Measurements from ENCODE around the gene EXOC6.
A peak's percentile ranks its signal among the peaks of the same experiment; 100 is the strongest.

The EXOC6 gene, protein sequence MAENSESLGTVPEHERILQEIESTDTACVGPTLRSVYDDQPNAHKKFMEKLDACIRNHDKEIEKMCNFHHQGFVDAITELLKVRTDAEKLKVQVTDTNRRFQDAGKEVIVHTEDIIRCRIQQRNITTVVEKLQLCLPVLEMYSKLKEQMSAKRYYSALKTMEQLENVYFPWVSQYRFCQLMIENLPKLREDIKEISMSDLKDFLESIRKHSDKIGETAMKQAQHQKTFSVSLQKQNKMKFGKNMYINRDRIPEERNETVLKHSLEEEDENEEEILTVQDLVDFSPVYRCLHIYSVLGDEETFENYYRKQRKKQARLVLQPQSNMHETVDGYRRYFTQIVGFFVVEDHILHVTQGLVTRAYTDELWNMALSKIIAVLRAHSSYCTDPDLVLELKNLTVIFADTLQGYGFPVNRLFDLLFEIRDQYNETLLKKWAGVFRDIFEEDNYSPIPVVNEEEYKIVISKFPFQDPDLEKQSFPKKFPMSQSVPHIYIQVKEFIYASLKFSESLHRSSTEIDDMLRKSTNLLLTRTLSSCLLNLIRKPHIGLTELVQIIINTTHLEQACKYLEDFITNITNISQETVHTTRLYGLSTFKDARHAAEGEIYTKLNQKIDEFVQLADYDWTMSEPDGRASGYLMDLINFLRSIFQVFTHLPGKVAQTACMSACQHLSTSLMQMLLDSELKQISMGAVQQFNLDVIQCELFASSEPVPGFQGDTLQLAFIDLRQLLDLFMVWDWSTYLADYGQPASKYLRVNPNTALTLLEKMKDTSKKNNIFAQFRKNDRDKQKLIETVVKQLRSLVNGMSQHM

DNA sequence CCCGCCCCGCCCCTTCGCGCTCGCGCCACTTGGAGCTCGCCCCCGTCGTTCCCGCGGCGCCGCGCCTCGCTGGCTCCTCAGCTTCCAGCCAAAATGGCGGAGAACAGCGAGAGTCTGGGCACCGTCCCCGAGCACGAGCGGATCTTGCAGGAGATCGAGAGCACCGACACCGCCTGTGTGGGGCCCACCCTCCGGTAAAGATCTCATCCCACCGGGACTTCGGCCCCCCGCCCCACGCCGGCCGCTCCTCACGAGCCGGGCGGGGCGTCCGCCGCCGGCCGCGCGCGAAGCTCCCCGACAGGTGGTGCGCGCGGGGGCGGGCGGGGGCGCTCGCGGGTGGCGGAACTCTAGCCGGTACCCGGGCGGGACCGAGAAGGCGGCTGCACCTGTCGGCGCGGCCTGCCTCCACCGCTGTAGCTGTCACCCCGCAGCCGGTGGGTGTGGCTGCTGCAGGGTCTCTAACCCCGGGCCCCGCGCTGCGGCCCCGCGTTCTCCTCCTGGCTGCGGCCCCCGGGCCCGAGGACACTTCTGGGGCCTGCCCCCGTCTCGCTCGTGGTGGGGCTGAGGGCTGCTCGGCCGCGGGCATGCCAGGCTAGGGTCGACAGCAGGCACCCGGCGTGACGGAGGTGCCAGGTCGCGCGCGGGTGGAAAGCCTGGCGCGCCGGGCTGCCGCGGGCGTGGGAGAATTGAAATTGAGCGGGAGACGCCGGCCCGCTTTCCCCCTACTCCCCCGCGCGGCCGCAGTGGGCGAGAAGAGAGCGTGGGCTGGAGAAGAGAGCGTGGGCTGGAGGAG, at the start of gene EXOC6:
TSS of gene EXOC6 (plus strand) at position 80 of the 793 bp plus-strand sequence. CDS start at position 94, 14 bp downstream.
- peak; percentile 83 for DNase-seq

DNA sequence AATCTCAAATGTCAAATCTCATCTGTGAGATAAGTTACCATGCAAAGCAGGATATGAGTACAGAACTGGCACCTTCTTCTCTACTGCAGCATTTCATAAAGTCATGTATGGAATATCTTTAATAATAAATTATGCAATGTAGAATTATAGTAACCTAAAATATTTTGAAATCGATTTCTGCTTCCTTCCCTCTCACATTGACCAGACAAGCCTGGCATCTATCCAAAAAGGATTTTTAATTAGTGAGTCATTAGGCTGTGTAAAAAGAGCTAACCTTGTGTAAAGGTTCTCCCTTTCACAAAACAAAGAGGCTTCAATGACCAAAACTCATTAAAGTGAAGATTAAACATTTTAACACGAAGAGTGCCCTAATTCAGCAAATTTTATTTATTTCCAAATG, 48.8 kb upstream of the EXOC6 start:
- no peak for DNase-seq

DNA sequence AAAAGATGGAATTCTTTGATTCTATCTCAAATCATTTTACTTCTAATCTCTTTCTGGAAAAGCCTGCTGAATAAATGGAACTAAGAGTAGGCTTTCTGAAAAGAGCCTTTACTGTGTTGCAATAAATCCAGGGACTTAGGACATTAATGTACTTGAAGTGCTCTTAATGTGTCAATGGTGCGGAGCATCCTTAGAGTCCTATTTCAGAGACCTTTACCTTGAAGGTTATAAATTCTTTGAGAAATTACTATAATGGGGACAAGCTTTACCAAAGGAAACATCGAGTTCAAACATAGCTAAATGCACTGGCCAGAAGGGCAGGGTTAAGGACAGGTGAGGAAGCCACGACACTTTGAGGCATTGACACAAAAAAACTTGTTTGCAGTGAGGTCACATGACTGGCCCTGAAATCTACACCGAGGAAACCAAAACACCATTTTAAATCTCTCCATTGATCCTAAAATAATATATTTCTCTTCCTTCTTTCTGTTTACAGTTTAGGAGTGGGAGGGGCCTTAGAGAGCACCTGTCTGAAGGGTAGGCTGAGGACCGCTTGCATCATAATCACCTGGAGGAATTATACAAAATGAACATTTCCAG, 48.1 kb upstream of the EXOC6 start:
- DNase-seq, result no peak

DNA sequence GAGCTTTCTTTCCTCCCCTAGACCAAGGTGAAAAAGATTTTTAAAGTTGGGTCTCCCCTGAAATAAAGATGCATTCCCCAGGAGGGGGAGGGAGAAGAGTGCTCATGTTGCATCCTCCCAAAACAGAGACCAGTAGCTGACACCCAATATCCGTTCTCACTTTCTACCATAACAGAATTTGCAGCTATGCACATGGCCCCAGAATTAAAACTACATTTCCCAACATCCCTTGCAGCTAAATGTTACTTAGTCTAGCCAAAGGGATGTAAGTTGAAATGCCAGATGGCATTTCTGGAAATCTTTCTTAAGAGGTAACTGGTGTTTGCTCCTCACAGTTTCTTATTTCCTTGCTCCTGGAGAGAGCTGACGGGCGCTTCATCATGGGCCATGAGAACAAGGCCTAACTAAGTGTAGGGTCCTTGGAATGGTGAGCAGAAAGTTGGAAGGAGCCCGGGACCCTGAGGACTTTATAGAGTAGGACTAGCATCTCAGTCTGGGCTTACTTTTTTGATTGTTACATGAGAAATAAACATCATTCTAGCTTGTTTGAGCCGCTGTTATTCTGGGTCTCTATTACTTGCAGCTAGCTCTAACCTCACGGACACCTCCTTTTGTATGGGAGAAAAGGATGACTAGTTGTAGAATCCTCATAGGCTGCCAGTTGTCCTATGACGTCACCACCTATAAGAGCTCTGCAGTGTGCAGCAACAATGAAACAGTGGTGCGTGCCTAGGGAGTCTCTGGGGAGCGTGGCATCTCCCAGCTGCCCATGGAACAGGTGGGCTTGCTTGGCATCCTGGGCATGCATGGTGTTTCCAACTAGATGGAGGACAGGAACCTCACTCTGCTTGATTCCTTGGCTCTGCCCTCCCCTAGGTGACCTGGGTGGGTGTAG, 46.1 kb upstream of the EXOC6 start:
- no peak for DNase-seq

DNA sequence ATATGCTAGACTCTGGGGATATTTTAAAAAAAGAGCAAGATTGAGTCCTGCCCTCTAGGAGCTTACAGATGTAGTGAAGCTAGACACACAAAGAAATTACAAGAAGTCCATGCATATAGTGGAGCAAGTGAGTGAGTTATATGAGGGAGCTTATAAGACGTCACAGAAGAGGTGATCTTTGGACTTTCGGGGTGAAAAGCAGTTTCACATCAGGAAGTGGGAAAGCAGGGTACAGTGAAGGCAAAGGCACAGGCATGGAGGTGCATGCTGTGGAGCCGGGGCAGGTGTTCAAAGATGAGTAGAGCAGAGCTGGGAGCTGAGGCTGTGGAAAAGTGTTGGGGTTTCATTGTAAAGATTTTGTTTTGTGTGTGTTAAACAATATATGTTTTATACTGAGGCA, 38.5 kb upstream of the EXOC6 start:
- no peak for DNase-seq

DNA sequence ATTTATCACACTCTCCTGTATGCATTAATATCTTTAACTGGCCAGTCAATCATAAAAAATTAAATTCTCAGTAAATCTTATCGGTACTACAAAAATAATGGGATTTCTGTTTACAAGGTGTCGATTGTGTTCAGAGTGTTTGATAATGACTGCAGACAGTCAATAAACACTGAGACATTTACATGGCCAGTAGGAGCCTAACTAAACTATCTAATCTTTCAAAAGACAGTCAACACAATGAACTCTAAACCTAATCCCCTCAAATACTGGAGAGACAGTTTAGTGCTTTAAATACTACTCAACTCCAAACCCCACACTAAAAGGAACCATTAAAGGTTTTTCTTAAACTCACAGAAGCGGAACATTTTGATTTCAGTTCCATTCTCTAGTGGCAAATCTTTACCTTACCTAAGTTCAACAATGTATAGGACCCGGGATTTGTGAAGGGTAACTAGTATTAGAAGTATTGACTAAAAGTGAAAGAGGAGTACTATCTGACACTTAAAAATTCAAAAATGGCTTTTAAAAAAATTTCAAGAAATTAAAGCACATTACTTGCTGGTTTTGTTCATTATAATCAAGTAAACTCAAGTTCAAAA, 37.3 kb upstream of the EXOC6 start:
- no peak for DNase-seq

DNA sequence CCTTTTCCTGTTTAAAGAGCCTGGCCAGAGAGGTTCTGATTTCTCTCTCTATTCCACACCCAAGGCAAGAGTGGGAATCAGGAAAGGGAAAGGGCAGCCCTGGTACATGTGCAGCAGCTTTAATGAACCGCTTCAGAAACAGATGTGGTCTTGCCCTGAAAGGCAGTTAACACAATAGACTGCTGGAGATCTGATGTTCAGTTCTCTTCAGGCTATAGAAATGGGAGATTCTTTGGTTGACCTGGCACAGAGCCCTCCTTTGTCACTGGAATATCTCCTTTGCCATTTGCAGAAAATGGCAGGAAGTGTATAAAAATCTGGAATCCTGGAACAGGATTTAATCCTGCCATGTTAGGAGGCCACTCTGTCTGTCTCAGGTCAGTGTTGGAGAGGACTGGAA, 36.3 kb upstream of the EXOC6 start:
- no peak for DNase-seq

DNA sequence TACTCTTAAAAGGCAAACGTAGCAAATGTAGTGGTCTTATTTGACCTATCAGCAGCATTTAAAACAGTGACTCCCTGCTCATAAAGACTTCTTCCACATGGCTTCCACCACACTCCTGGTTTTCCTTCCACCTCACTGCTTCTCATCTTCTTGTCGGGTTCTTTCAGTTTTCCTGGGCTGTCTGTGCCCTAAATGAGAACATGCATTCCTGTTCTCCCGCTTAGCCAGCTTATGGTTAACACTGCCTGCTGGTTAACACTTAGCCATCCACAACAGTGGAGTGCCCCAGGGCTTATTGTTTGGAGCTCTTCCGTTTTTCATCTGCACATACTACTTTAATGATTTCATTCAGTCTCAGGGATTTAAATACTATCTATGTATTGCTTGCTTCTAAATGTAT, 34.3 kb upstream of the EXOC6 start:
- no peak for DNase-seq

DNA sequence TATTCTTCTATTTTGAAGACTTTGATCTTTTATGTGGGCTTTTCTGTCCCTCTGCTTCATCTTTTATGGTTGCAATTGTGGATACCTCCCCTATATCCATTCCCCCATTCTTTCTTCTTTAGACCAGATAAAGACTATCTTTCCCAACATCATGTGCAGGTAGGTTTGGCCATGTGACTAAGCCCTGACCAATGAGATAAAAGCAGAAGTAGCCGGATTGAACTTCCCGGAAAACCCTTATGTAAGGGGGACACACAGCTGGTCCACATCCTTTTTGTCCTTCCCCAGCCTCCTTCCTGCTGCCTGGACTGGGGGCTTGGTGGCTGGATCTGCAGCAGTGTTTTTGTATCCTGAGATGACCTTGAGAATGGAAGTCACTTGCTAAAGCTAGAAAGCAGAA, 33.5 kb upstream of the EXOC6 start:
- DNase-seq, result no peak

DNA sequence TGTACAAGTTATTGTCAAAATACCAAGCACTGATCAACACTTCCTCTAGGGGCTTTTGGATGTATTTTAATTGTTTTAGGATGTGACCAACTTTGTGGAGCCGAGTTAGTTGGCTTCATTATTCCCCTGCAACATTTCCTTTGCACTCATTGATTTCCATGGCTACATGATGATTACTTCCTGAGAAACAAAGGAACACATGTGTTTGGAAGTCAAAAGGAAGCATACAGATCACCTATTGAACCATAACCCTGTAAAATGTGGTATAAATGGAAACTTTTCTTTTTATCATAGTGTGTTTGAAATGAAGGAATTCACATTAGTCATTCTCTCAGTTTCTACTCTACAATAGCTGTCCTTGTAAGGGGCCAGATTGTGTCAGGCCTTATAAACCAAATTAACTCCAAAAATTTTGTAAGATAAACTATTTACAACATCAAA, 32.2 kb upstream of the EXOC6 start:
- DNase-seq, result no peak

DNA sequence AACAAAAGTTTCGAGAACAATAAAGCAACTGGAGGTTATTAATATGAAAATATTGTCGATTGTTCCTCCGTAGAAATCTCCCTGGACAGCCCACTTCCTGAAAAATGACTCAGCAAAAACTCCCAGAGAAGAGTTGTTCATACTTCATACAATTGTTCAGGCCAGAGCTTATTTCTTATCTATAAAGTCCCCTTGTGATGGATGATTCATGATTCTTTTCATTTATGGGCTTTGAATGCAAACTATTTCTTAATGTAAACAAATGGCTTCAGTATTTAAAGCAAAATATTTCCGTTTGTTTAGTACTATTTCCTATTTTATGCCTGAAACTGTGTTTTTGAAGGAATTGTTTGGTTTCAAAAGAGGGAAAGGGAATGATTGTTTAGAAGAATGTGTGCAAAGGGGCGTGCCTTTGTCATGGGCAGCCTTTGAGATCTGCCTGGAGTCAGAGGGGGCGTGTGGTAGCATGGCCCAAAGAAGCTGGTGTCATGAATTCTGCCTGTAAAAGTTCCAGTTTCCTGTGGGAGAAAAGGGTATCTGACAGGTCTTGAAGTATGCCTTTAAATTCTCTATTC, 26.2 kb upstream of the EXOC6 start:
- no peak for DNase-seq

DNA sequence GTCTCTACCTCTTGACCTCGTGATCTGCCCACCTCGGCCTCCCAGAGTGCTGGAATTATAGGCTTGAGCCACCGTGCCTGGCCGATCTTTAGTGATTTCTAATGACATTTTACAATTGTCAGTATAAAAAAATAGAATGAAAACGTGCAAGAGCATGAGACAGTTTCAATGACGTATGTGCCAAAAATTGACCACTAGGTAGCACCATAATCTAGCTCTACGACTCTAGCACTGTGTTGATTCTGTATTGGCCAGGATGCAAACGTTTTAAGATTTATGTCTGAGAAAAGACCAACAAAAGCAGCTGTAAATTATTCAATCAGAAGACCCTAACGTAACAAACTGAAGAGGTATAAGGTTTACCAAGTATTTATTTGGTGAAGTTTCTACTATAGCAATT, 25.4 kb upstream of the EXOC6 start:
- no peak for DNase-seq

DNA sequence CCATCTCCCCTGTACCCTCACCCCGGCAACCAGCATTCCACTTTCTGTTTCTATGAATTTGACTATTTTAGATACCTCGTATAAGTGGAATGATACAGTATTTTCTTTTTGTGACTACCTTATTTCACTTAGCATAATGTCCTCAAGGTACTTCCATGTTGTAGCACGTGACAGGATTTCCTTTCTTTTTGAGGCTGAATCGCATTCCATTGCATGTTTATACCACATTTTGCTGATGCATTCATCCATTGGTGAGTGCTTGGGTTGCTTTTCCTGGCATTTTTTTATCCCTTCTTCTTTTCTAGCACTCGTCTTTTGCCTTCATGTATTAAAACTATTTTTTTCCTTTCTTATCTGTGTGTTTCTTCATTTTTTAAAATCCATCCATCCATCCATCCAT, 22.3 kb upstream of the EXOC6 start:
- no peak for DNase-seq

DNA sequence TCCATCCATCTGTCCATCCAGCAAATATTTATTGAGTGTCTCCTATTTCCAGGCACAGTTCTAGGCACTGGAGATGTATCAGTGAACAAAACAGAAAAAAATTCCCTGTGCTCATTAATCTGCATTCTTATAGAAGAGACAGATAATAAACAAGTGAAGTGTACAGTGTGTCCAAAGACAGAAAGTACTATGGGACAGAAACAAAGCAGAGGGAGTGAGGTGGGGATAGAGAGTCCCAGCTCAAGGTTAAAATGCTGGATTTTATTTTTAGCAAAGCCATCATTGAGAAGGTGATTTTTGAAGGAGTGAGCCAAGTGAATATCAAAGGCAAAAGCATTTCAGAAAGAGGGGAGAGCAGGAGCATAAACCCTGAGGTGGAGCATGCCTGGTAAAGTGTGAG, 21.8 kb upstream of the EXOC6 start:
- no peak for DNase-seq

DNA sequence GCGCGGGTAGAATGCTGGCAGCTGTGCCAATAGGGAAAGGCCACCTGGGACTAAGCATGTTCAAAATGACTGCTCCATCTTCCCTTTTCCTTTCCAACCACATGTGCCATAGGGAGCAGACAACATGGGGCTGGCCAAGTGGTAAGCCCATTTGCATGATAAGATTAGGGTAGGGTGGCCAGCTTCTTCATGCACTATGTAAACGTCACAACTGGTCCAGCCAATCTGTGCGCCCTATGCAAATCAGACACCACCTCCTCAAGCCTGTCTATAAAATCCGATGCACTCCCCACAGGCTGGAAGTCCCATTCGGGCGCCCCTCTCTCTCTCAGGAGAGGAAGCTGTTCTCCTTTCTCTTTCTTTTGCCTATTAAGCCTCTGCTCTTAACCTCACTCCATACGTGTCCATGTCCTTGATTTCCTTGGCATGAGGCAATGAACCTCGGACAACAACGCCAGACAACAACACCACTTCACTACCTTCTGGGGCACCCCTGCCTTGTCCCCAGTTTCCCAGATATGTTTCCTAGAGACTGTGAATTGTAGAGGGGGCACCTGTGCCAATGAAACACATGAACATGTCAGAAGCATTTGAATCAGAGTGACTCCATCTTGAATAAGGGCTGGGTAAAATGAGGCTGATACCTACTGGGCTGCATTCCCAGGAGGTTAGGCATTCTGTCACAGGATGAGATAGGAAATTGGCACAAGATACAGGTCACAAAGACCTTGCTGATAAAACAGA, 19.1 kb upstream of the EXOC6 start:
- no peak for DNase-seq

DNA sequence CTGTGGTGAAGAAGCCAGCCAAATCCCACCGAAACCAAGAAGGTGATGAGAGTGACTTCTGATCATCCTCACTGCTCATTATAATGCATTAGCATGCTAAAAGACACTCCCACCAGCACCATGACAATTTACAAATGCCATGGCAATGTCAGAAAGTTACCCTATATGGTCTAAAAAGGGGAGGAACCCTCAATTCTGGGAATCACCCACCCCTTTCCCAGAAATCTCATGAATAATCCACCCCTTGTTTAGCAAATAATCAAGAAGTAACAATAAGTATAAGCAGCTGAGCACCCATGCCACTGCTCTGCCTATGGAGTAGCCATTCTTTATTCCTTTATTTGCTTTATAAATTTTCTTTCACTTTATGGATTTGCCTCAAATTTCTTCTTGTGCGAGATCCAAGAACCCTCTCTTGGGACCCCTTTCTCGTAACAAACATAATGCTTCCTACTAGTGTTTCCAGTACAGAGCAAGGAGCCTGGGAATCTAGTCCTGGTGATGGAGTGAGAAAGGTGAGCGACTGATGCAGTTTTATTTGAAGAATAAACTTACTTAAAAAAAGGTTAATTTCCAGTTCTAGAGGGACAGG, 18.4 kb upstream of the EXOC6 start:
- no peak for DNase-seq

DNA sequence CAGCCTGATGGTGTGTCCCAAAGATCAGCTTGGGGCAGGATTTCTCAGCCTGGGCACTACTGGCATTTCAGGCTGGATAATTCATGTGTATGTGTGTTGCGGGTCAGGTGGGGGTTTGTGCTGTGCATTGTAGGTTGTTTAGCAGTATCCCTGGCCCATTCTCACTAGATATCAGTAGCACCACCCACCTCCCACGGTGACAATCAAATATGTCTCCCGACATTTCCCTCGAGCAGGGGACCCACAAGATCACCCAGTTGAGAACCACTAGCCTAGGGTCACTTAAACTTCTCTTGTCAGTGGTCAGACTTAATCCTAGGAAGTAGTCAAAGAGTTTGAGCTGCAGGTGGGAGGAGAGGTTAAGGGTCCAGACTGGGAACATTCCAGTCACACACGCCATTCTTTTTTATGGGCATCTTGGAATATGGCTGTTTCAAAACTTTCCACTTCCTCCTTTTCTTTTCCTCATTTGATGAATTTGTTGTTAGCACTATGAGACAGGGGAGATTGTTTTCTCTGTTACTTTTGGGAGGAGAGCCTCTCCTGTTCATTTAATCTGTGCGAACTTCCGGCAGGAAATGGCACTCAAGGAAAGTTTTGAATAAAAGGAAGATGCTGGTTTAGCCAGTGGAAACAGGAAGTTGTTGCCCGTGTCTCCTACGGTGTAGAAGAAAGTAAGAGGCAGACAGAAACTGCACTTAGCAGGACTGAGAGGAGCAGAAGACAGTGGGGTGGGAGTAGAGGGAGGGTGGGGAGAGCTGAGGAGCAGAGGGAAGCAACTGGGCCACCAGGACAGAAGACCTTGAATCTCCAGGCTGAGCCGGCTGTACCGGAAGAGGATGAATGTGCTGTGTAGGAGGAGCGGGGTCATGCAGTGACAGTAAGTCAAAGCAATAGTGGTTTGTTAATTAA, 17.6 kb upstream of the EXOC6 start:
- no peak for DNase-seq

DNA sequence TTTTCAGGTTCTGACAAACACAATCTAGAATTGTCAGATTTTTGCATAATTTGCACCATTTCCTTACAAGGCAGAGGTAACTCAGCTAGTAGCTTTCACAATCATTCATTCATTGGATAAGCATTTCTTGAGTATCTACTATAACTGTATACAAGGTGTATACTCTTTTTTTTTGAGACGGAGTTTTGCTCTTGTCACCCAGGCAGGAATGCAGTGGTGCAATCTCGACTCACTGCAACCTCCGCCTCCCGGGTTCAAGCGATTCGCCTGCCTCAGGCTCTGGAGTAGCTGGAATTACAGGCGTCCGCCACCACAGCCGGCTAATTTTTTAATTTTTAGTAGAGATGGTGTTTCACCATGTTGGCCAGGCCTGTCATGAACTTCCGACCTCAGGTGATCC, 16.2 kb upstream of the EXOC6 start:
- no peak for DNase-seq
